ENCODE results near the gene CHMP2A.
"Not testable (repeated sequence)": the region's sequence is repeated elsewhere in the genome, so short reads cannot be mapped to it uniquely, and the experiment has no call there.

The CHMP2A gene

GRCh38 chr19:58511353-58512208 lies 43.3 kb downstream of the CHMP2A start, which contains the start of gene SLC27A5:
SLC27A5 (minus strand) TSS chr19:58511992; CDS start chr19:58511955, 37 bp downstream.
- no peak for DNase-seq (ENCODE audit: low read depth)

- no peak for DNase-seq (ENCODE audit: low read depth)
Observed at GRCh38 chr19:58510084-58510862, 44.6 kb downstream of the CHMP2A start.

- no peak for DNase-seq (ENCODE audit: low read depth)
Observed at GRCh38 chr19:58509731-58510083, 45.2 kb downstream of the CHMP2A start.

GRCh38 chr19:58507602-58508223 lies 47.2 kb downstream of the CHMP2A start:
- DNase-seq (ENCODE audit: low read depth) = not testable (repeated sequence)
